Astrocyte (in vitro differentiated cells and primary cell): ENCODE data around the gene RRAS. TPM values are rescaled to one million over a fixed set of nuclear protein-coding genes. Genes with fewer than 3 reads are reported as not detected.
A peak's percentile ranks its signal among the peaks of the same experiment; 100 is the strongest.

Experiments
- DNase-seq: peaks from one replicate; pipeline ENCODE4 v3.0.0-alpha.2; 2010; ENCODE audit warnings: low read depth
- FAIRE-seq: peaks from 2 replicates; lab custom pipeline; 2011; peaks lifted over from hg19 to GRCh38; lab: Jason Lieb, UNC
- H2AFZ ChIP-seq: 2 replicates; pipeline ENCODE4 v1.6.0; 2012; ENCODE audit warnings: low read depth, low read length, inconsistent platforms
- H3K27ac ChIP-seq: 2 replicates; pipeline ENCODE4 v1.5.1; 2011; ENCODE audit warnings: low read depth, low read length, inconsistent platforms
- H3K27me3 ChIP-seq: 2 replicates; pipeline ENCODE4 v1.6.0; 2011; ENCODE audit warnings: low read length, inconsistent platforms; ENCODE audit not compliant: insufficient read depth
- H3K36me3 ChIP-seq: 2 replicates; pipeline ENCODE4 v1.5.1; 2011; ENCODE audit warnings: low read length, inconsistent platforms; ENCODE audit not compliant: insufficient read depth
- H3K4me1 ChIP-seq: 2 replicates; pipeline ENCODE4 v1.5.1; 2011; ENCODE audit warnings: low read length, inconsistent platforms; ENCODE audit not compliant: insufficient read depth
- H3K4me2 ChIP-seq: 2 replicates; pipeline ENCODE4 v1.6.0; 2012; ENCODE audit warnings: low read length, inconsistent platforms
- H3K4me3 ChIP-seq: 2 replicates; pipeline ENCODE4 v1.5.1; 2011; ENCODE audit warnings: low read depth, mild to moderate bottlenecking, low read length, inconsistent platforms; ENCODE audit not compliant: insufficient read depth
- H3K79me2 ChIP-seq: 2 replicates; pipeline ENCODE4 v1.6.0; 2012; ENCODE audit warnings: mild to moderate bottlenecking, low read length, inconsistent platforms; ENCODE audit not compliant: insufficient read depth
- H3K9ac ChIP-seq: 2 replicates; pipeline ENCODE4 v1.6.0; 2012; ENCODE audit warnings: mild to moderate bottlenecking, low read length, inconsistent platforms
- H3K9me3 ChIP-seq: 2 replicates; pipeline ENCODE4 v1.5.1; 2012; ENCODE audit warnings: low read depth, mild to moderate bottlenecking, low read length, inconsistent platforms; ENCODE audit not compliant: insufficient read depth
- H4K20me1 ChIP-seq: 2 replicates; pipeline ENCODE4 v1.6.0; 2012; ENCODE audit warnings: low read length, inconsistent platforms; ENCODE audit not compliant: insufficient read depth
- H3K27ac Mint-ChIP-seq: one replicate; pipeline ENCODE4 v1.8.0; 2021; ENCODE audit warnings: mild to moderate bottlenecking, mixed read lengths; ENCODE audit not compliant: unreplicated experiment
- H3K27me3 Mint-ChIP-seq: one replicate; pipeline ENCODE4 v1.8.0; 2021; ENCODE audit warnings: low read depth, mixed read lengths; ENCODE audit not compliant: unreplicated experiment
- H3K36me3 Mint-ChIP-seq: one replicate; pipeline ENCODE4 v1.8.0; 2021; ENCODE audit warnings: low read depth, mixed read lengths; ENCODE audit not compliant: unreplicated experiment
- H3K4me1 Mint-ChIP-seq: one replicate; pipeline ENCODE4 v1.8.0; 2021; ENCODE audit warnings: low read depth, mixed read lengths; ENCODE audit not compliant: unreplicated experiment
- H3K4me3 Mint-ChIP-seq: one replicate; pipeline ENCODE4 v1.8.0; 2021; ENCODE audit warnings: mild to moderate bottlenecking, moderate library complexity, mixed read lengths; ENCODE audit not compliant: unreplicated experiment
- H3K9me3 Mint-ChIP-seq: one replicate; pipeline ENCODE4 v1.8.0; 2021; ENCODE audit warnings: mild to moderate bottlenecking, mixed read lengths; ENCODE audit not compliant: unreplicated experiment
- EZH2 ChIP-seq: IDR thresholded peaks from 2 replicates; pipeline ENCODE4 v1.6.1; 2012; ENCODE audit warnings: mild to moderate bottlenecking, low read length, inconsistent platforms; ENCODE audit not compliant: insufficient read depth
- microRNA-seq: library from miRNA; unstranded; fragments of <30 nt; microRNA quantifications from one replicate; pipeline ENCODE4 v1.2.0, GENCODE V29; 2020
- total RNA-seq: library from RNA; stranded (reverse); gene quantifications from 2 replicates; pipeline ENCODE4 v1.2.1, GENCODE V29; 2021
- TF ChIP-seq, protein P1 (sequence below): IDR thresholded peaks from 2 replicates; pipeline ENCODE4 v1.5.1; 2011; ENCODE audit warnings: low read depth, mild to moderate bottlenecking, inconsistent platforms, low read length, moderate library complexity; ENCODE audit not compliant: insufficient read depth

Gene RRAS
- total RNA-seq, 1 donor from 2014 or later, result 94.7 TPM

DNA sequence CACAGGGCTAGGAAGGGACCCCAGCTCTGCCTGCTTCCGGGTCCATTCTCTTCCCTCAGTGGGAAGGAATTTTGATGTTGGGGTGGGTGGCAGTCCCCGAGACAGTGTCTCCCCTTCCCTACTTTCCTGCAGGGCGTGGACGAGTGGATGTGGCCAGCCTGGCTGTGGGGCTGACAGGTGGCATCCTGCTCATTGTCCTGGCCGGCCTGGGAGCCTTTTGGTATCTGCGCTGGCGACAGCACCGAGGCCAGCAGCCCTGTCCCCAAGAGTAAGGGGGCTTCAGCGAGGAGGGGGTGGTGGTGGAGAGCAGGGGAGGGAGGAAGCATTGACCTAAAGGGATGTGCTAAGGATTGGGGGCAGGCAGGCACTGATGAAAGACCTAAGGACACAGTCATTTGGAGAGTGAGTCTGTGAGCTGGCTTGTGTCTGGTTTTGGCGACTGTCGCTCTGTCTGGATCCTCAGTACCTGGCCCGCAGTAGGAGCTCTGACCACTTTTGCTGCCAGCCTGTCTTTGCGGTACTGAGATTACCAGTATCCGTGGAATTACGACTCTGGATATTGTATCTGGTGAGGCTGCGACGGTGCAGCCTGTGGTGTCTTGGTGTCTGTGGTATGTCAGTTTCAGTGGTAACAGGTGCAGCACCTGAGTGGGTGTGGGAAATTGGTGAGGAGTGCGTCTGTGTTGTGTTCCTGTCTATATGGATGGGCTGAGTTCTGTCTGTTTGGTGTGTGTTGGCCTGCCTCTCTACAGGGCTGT is 51.4 kb downstream of the RRAS start:
- H3K27ac ChIP-seq, result no peak overlapping the region
- TF ChIP-seq EZH2, result no peak
- TF ChIP-seq, protein P1, sequence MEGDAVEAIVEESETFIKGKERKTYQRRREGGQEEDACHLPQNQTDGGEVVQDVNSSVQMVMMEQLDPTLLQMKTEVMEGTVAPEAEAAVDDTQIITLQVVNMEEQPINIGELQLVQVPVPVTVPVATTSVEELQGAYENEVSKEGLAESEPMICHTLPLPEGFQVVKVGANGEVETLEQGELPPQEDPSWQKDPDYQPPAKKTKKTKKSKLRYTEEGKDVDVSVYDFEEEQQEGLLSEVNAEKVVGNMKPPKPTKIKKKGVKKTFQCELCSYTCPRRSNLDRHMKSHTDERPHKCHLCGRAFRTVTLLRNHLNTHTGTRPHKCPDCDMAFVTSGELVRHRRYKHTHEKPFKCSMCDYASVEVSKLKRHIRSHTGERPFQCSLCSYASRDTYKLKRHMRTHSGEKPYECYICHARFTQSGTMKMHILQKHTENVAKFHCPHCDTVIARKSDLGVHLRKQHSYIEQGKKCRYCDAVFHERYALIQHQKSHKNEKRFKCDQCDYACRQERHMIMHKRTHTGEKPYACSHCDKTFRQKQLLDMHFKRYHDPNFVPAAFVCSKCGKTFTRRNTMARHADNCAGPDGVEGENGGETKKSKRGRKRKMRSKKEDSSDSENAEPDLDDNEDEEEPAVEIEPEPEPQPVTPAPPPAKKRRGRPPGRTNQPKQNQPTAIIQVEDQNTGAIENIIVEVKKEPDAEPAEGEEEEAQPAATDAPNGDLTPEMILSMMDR, result no peak
- no peak overlapping the region for H3K27ac Mint-ChIP-seq
- H3K4me3 ChIP-seq, result no peak overlapping the region
- no peaks in the 10 kb centered on the region for H3K9me3 ChIP-seq
- no peaks in the 10 kb centered on the region for H3K4me1 Mint-ChIP-seq
- no peak for FAIRE-seq
- peaks cover 13% of the 10 kb centered on the region for H4K20me1 ChIP-seq
- peaks cover 1% of the 10 kb centered on the region for H3K36me3 ChIP-seq
- H3K36me3 Mint-ChIP-seq, result no peaks in the 10 kb centered on the region
- no peaks in the 10 kb centered on the region for H3K9me3 Mint-ChIP-seq
- no peaks in the 10 kb centered on the region for H3K27me3 Mint-ChIP-seq
- no peaks in the 10 kb centered on the region for H3K27me3 ChIP-seq
- H3K9ac ChIP-seq, result no peak overlapping the region
- H2AFZ ChIP-seq, result no peak overlapping the region
- no peak overlapping the region for H3K4me3 Mint-ChIP-seq
- H3K79me2 ChIP-seq, result peaks cover 21% of the 10 kb centered on the region
- H3K4me2 ChIP-seq, result no peak overlapping the region
- peaks cover 15% of the 10 kb centered on the region for H3K4me1 ChIP-seq
- no peak for DNase-seq

DNA sequence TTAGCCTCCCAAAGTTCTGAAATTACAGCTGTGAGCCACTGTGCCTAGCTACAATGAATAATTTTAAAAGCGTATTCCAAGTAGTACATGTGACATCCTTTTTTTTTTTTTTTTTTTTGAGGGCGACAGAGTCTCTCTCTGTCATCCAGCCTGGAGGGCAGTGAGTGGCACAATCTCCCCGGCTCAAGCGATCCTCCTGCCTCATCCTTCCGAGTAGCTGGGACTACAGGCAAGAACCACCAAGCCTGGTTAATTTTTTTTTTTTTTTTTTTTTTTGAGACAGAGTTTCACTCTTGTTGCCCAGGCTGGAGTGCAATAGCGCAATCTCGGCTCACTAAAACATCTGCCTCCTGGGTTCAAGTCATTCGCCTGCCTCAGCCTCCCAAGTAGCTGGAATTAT is 52.7 kb downstream of the RRAS start:
- peaks cover 2% of the 10 kb centered on the region for H4K20me1 ChIP-seq
- no peaks in the 10 kb centered on the region for H3K27me3 ChIP-seq
- no peaks in the 10 kb centered on the region for H3K36me3 Mint-ChIP-seq
- FAIRE-seq, result no peak
- DNase-seq, result no peak
- H3K36me3 ChIP-seq, result no peaks in the 10 kb centered on the region
- no peaks in the 10 kb centered on the region for H3K4me1 Mint-ChIP-seq
- no peak overlapping the region for H3K4me3 ChIP-seq
- H3K4me3 Mint-ChIP-seq, result no peak overlapping the region
- no peaks in the 10 kb centered on the region for H3K9me3 ChIP-seq
- no peaks in the 10 kb centered on the region for H3K27me3 Mint-ChIP-seq
- TF ChIP-seq EZH2, result no peak
- H3K9me3 Mint-ChIP-seq, result no peaks in the 10 kb centered on the region
- H3K27ac ChIP-seq, result no peak overlapping the region
- H2AFZ ChIP-seq, result no peak overlapping the region
- H3K4me2 ChIP-seq, result no peak overlapping the region
- H3K9ac ChIP-seq, result no peak overlapping the region
- H3K4me1 ChIP-seq, result peaks cover 8% of the 10 kb centered on the region
- peaks cover 8% of the 10 kb centered on the region for H3K79me2 ChIP-seq
- no peak overlapping the region for H3K27ac Mint-ChIP-seq

Small RNA genes lying within 50 kb of the gene (microRNA-seq; reads per million reads assigned to microRNA genes)
- gene MIR5088, result 3.0 reads per million, percentile 6 among the genes with 10 or more reads in this experiment

Other genes with a start within 250 kb of the RRAS start
- gene PTH2, start 216.7 kb downstream of the RRAS start, total RNA-seq, result not detected in 2 replicates
- not detected in 2 replicates for gene GFY, start 214.8 kb downstream of the RRAS start, total RNA-seq
- gene SLC17A7, start 198.6 kb downstream of the RRAS start, total RNA-seq, result 0.12 and 0.16 TPM in 2 replicates
- gene PIH1D1, start 188.3 kb downstream of the RRAS start, total RNA-seq, result 61.3 and 76.4 TPM in 2 replicates
- gene ALDH16A1, start 186.9 kb downstream of the RRAS start, total RNA-seq, result 13.0 and 19.2 TPM in 2 replicates
- gene FLT3LG, start 165.9 kb downstream of the RRAS start, total RNA-seq, result 0.38 TPM in 1 of 2 replicates, not detected in the other
- 2,066 and 2,119 TPM in 2 replicates for gene RPL13A, start 152.5 kb downstream of the RRAS start, total RNA-seq
- 1,263 and 1,399 TPM in 2 replicates for gene RPS11, start 143.7 kb downstream of the RRAS start, total RNA-seq
- 32.2 and 40.6 TPM in 2 replicates for gene FCGRT, start 127.5 kb downstream of the RRAS start, total RNA-seq
- gene RCN3, start 112.1 kb downstream of the RRAS start, total RNA-seq, result 20.2 and 27.5 TPM in 2 replicates
- 74.6 and 83.8 TPM in 2 replicates for gene NOSIP, start 59.6 kb downstream of the RRAS start, total RNA-seq
- 0.89 and 1.3 TPM in 2 replicates for gene PRRG2, start 58.8 kb downstream of the RRAS start, total RNA-seq
- gene PRR12, start 49.0 kb downstream of the RRAS start, total RNA-seq, result 29.7 and 29.9 TPM in 2 replicates
- 105 and 107 TPM in 2 replicates for gene SCAF1, start 2.1 kb upstream of the RRAS start, total RNA-seq
- 63.0 and 68.1 TPM in 2 replicates for gene IRF3, start 25.7 kb upstream of the RRAS start, total RNA-seq
- 26.6 and 31.5 TPM in 2 replicates for gene BCL2L12, start 25.8 kb upstream of the RRAS start, total RNA-seq
- gene PRMT1, start 37.1 kb upstream of the RRAS start, total RNA-seq, result 215 and 235 TPM in 2 replicates
- 0.65 and 1.6 TPM in 2 replicates for gene ADM5, start 49.5 kb upstream of the RRAS start, total RNA-seq
- 33.3 and 33.6 TPM in 2 replicates for gene CPT1C, start 51.0 kb upstream of the RRAS start, total RNA-seq
- gene TSKS, start 123.2 kb upstream of the RRAS start, total RNA-seq, result not detected in 2 replicates
- gene AP2A1, start 126.9 kb upstream of the RRAS start, total RNA-seq, result 163 and 168 TPM in 2 replicates
- gene FUZ, start 173.1 kb upstream of the RRAS start, total RNA-seq, result 8.9 and 9.8 TPM in 2 replicates
- 61.3 and 72.2 TPM in 2 replicates for gene MED25, start 178.1 kb upstream of the RRAS start, total RNA-seq
- 162 and 172 TPM in 2 replicates for gene PTOV1, start 211.0 kb upstream of the RRAS start, total RNA-seq
- 49.1 and 54.8 TPM in 2 replicates for gene PNKP, start 227.4 kb upstream of the RRAS start, total RNA-seq
- gene AKT1S1, start 237.2 kb upstream of the RRAS start, total RNA-seq, result 104 and 116 TPM in 2 replicates
- gene TBC1D17, start 237.6 kb upstream of the RRAS start, total RNA-seq, result 29.1 and 32.2 TPM in 2 replicates